Measurements from ENCODE around the gene SLC2A9.

Gene SLC2A9

GRCh38 chr4:9880406-9881197 lies 140.7 kb downstream of the SLC2A9 start:
- no peak for DNase-seq

GRCh38 chr4:9877123-9877522 lies 144.2 kb downstream of the SLC2A9 start:
- DNase-seq = no peak

- DNase-seq = no peak
Measured at GRCh38 chr4:9875516-9875915, 145.8 kb downstream of the SLC2A9 start.

- DNase-seq = no peak
Measured at GRCh38 chr4:9874385-9874784, 146.9 kb downstream of the SLC2A9 start.

- DNase-seq = no peak
Measured at GRCh38 chr4:9870165-9870790, 151.0 kb downstream of the SLC2A9 start.

GRCh38 chr4:9867751-9868425 lies 153.4 kb downstream of the SLC2A9 start:
- peak; percentile 85 for DNase-seq

- DNase-seq = no peak
Measured at GRCh38 chr4:9866931-9867330, 154.4 kb downstream of the SLC2A9 start.

GRCh38 chr4:9861561-9861960 lies 159.7 kb downstream of the SLC2A9 start:
- DNase-seq = no peak

- no peak for DNase-seq
Measured at GRCh38 chr4:9859810-9860209, 161.5 kb downstream of the SLC2A9 start.

- no peak for DNase-seq
Measured at GRCh38 chr4:9849538-9849920, 171.8 kb downstream of the SLC2A9 start.

GRCh38 chr4:9847968-9848748 lies 173.1 kb downstream of the SLC2A9 start:
- no peak for DNase-seq

GRCh38 chr4:9845791-9846493 lies 175.4 kb downstream of the SLC2A9 start:
- no peak for DNase-seq

GRCh38 chr4:9841072-9841471 lies 180.2 kb downstream of the SLC2A9 start:
- no peak for DNase-seq

- no peak for DNase-seq
Measured at GRCh38 chr4:9835430-9835829, 185.9 kb downstream of the SLC2A9 start.

GRCh38 chr4:9833421-9833820 lies 187.9 kb downstream of the SLC2A9 start:
- no peak for DNase-seq

GRCh38 chr4:9832640-9833039 lies 188.7 kb downstream of the SLC2A9 start:
- DNase-seq = peak; percentile 11

GRCh38 chr4:9826551-9826950 lies 194.7 kb downstream of the SLC2A9 start:
- DNase-seq = no peak

GRCh38 chr4:9825049-9825448 lies 196.2 kb downstream of the SLC2A9 start:
- DNase-seq = no peak

- DNase-seq = no peak
Measured at GRCh38 chr4:9820343-9820742, 201.0 kb downstream of the SLC2A9 start.

- DNase-seq = no peak
Measured at GRCh38 chr4:9816285-9816684, 205.0 kb downstream of the SLC2A9 start.

- no peak for DNase-seq
Measured at GRCh38 chr4:9812501-9813340, 208.6 kb downstream of the SLC2A9 start.

GRCh38 chr4:9811806-9812205 lies 209.5 kb downstream of the SLC2A9 start:
- DNase-seq = no peak
